IMR-90 (cell line): ENCODE data around the gene ADGRG1.

Experiments
- CTCF ChIP-seq: conservative IDR thresholded peaks from 2 replicates; pipeline ENCODE4 v1.5.1; 2012; ENCODE audit warnings: mild to moderate bottlenecking, low read depth, low read length, improper control_type of control experiment
- MAFK ChIP-seq: IDR thresholded peaks from 2 replicates; pipeline ENCODE4 v1.6.1; 2012; ENCODE audit warnings: low read depth, low read length, improper control_type of control experiment
- MAZ ChIP-seq: IDR thresholded peaks from 2 replicates; pipeline ENCODE4 v1.6.1; 2012; ENCODE audit warnings: low read depth, mild to moderate bottlenecking, low read length, improper control_type of control experiment, moderate library complexity, borderline replicate concordance
- POLR2A ChIP-seq: IDR thresholded peaks from 2 replicates; pipeline ENCODE4 v1.6.1; 2012; ENCODE audit warnings: mild to moderate bottlenecking, low read depth, low read length
- RAD21 ChIP-seq: IDR thresholded peaks from 2 replicates; pipeline ENCODE4 v1.6.1; 2012; ENCODE audit warnings: low read length, improper control_type of control experiment
- RCOR1 ChIP-seq: IDR thresholded peaks from 2 replicates; pipeline ENCODE4 v1.6.1; 2012; ENCODE audit warnings: mild to moderate bottlenecking, low read length, improper control_type of control experiment; ENCODE audit not compliant: insufficient replicate concordance

- TF ChIP-seq MAZ = no peak
- TF ChIP-seq CTCF = no peak
- TF ChIP-seq POLR2A = no peak
- TF ChIP-seq MAFK = no peak
- no peak for TF ChIP-seq RAD21
- TF ChIP-seq RCOR1 = no peak
Measured at GRCh38 chr16:57616876-57617275, 11.6 kb upstream of the ADGRG1 start.
